GM23338 (cell line): ENCODE measurements around the gene RFC5. TPM values are rescaled to one million over a fixed set of nuclear protein-coding genes. Genes with fewer than 3 reads are reported as not detected.

ENCODE experiments used
- ATAC-seq: fragments of 200-7000 bp; cut with Tn5 transposase; 3 replicates; pipeline ENCODE4 v1.9.1; 2020
- DNase-seq: peaks from one replicate; pipeline ENCODE4 v3.0.0-alpha.2; 2015; ENCODE audit warnings: low spot score
- H2AFZ ChIP-seq: fragments of 200-600 bp; sonication (generic); 2 replicates; pipeline ENCODE4 v1.8.0; 2016; ENCODE audit warnings: antibody characterized with exemption, mild to moderate bottlenecking, moderate library complexity
- H3F3A ChIP-seq: fragments of 200-600 bp; sonication (generic); replicated peaks from 2 replicates; pipeline ENCODE4 v1.8.0; 2017; ENCODE audit warnings: antibody characterized with exemption, mixed run types, low read depth
- H3K27ac ChIP-seq: fragments of 200-600 bp; sonication (generic); 2 replicates; pipeline ENCODE4 v1.6.1; 2016; ENCODE audit warnings: low read depth
- H3K27me3 ChIP-seq: fragments of 200-600 bp; sonication (generic); 2 replicates; pipeline ENCODE4 v1.8.0; 2016; ENCODE audit warnings: mild to moderate bottlenecking, mixed run types, moderate library complexity; ENCODE audit not compliant: insufficient read depth
- H3K36me3 ChIP-seq: fragments of 200-600 bp; sonication (generic); 2 replicates; pipeline ENCODE4 v1.8.0; 2016; ENCODE audit warnings: mild to moderate bottlenecking; ENCODE audit not compliant: insufficient read depth
- H3K4me1 ChIP-seq: fragments of 200-600 bp; sonication (generic); 2 replicates; pipeline ENCODE4 v1.8.0; 2016; ENCODE audit warnings: mild to moderate bottlenecking, moderate library complexity; ENCODE audit not compliant: insufficient read depth
- H3K4me2 ChIP-seq: fragments of 200-600 bp; sonication (generic); 2 replicates; pipeline ENCODE4 v1.7.1; 2017; ENCODE audit warnings: mixed run types
- H3K4me3 ChIP-seq: fragments of 200-600 bp; sonication (generic); 2 replicates; pipeline ENCODE4 v1.6.1; 2016; ENCODE audit warnings: mixed run types
- H3K79me2 ChIP-seq: fragments of 200-600 bp; sonication (generic); replicated peaks from 2 replicates; pipeline ENCODE4 v1.8.0; 2017; ENCODE audit warnings: mild to moderate bottlenecking; ENCODE audit not compliant: insufficient read depth
- H3K9me2 ChIP-seq: fragments of 200-600 bp; sonication (generic); 2 replicates; pipeline ENCODE4 v1.8.0; 2017; ENCODE audit not compliant: insufficient read depth
- H4K20me1 ChIP-seq: fragments of 200-600 bp; sonication (generic); replicated peaks from 2 replicates; pipeline ENCODE4 v1.8.0; 2017; ENCODE audit warnings: mild to moderate bottlenecking; ENCODE audit not compliant: insufficient read depth
- H3K27ac Mint-ChIP-seq: 2 replicates; pipeline ENCODE4 v1.8.0; 2020; ENCODE audit warnings: inconsistent platforms, mild to moderate bottlenecking, moderate library complexity, mixed read lengths
- H3K27me3 Mint-ChIP-seq: 3 replicates; pipeline ENCODE4 v1.8.0; 2022; ENCODE audit warnings: low read depth, mild to moderate bottlenecking, moderate library complexity, mixed read lengths, inconsistent platforms; ENCODE audit not compliant: insufficient read depth, poor library complexity
- H3K36me3 Mint-ChIP-seq: 3 replicates; pipeline ENCODE4 v1.8.0; 2021; ENCODE audit warnings: low read depth, mild to moderate bottlenecking, inconsistent platforms, moderate library complexity, mixed read lengths
- H3K4me1 Mint-ChIP-seq: 3 replicates; pipeline ENCODE4 v1.8.0; 2020; ENCODE audit warnings: mild to moderate bottlenecking, inconsistent platforms, mixed read lengths
- H3K4me3 Mint-ChIP-seq: 3 replicates; pipeline ENCODE4 v1.8.0; 2021; ENCODE audit warnings: moderate library complexity, mild to moderate bottlenecking, inconsistent platforms, mixed read lengths
- H3K9me3 Mint-ChIP-seq: 3 replicates; pipeline ENCODE4 v1.8.0; 2020; ENCODE audit warnings: moderate library complexity, mild to moderate bottlenecking, inconsistent platforms, mixed read lengths
- CREB1 ChIP-seq: fragments of 250-450 bp; sonication (Bioruptor Pico); IDR thresholded peaks from 2 replicates; pipeline ENCODE4 v1.5.0; 2020; ENCODE audit warnings: low read depth, mild to moderate bottlenecking, moderate library complexity
- EZH2 ChIP-seq: fragments of 200-600 bp; sonication (generic); IDR thresholded peaks from one replicate; pipeline ENCODE4 v1.8.0; 2017; ENCODE audit warnings: antibody characterized with exemption, mild to moderate bottlenecking, low read depth; ENCODE audit not compliant: unreplicated experiment
- EZH2phosphoT487 ChIP-seq: fragments of 200-600 bp; sonication (generic); IDR thresholded peaks from one replicate; pipeline ENCODE4 v1.8.1; 2018; ENCODE audit warnings: antibody characterized with exemption; ENCODE audit not compliant: unreplicated experiment
- NANOG ChIP-seq: IDR thresholded peaks from 2 replicates; pipeline ENCODE4 v1.6.1; 2016; ENCODE audit warnings: antibody characterized with exemption, borderline replicate concordance
- POLR2AphosphoS5 ChIP-seq: IDR thresholded peaks from 2 replicates; pipeline ENCODE4 v1.6.1; 2016; ENCODE audit warnings: antibody characterized with exemption, low read depth
- STAT1 ChIP-seq: IDR thresholded peaks from one replicate; pipeline ENCODE4 v1.6.1; 2016; ENCODE audit warnings: antibody characterized with exemption; ENCODE audit not compliant: unreplicated experiment
- ZNF114 ChIP-seq: fragments of 250-450 bp; sonication (Bioruptor Pico); IDR thresholded peaks from 2 replicates; pipeline ENCODE4 v1.5.0; 2020; ENCODE audit warnings: mild to moderate bottlenecking, moderate library complexity
- ZNF331 ChIP-seq: fragments of 250-450 bp; sonication (Bioruptor Pico); IDR thresholded peaks from 2 replicates; pipeline ENCODE4 v1.5.0; 2020; ENCODE audit warnings: low read depth, mild to moderate bottlenecking, moderate library complexity
- ZNF462 ChIP-seq: fragments of 250-450 bp; sonication (Bioruptor Pico); IDR thresholded peaks from 2 replicates; pipeline ENCODE4 v1.5.0; 2020; ENCODE audit warnings: mild to moderate bottlenecking, moderate library complexity
- polyA plus RNA-seq: library from polyadenylated mRNA; unstranded; fragments of >200 nt; fragmentation: Nextera tagmentation; extraction: Ambion mirVana; gene quantifications from 2 replicates; pipeline ENCODE4 v1.2.1, GENCODE V29; 2016
- total RNA-seq: library from RNA; depleted of rRNA; stranded (reverse); fragments of >200 nt; shearing (Covaris generic); gene quantifications from 2 replicates; pipeline ENCODE4 v1.2.3, GENCODE V29; 2014
- TF ChIP-seq, protein P1 (sequence below): IDR thresholded peaks from one replicate; pipeline ENCODE4 v1.6.1; 2018; ENCODE audit warnings: antibody characterized with exemption; ENCODE audit not compliant: unreplicated experiment

Gene RFC5
- total and polyA plus RNA-seq, 2 experiments from 2014 or later = 35.0 to 53.2 TPM

- TF ChIP-seq ZNF462 (CRISPR knock-in tag) (no peak), EZH2phosphoT487 (no peak), STAT1 (no peak), CREB1 (no peak), POLR2AphosphoS5 (no peak)
Measured at GRCh38 chr12:118044577-118044976, 28.1 kb downstream of the RFC5 start (continued).

- Mint-ChIP-seq H3K27ac (no peak overlapping the region), H3K27me3 (peaks cover 3% of the 10 kb centered on the region), H3K4me1 (no peaks in the 10 kb centered on the region), H3K4me3 (no peak overlapping the region), H3K36me3 (peaks cover 80% of the 10 kb centered on the region), H3K9me3 (no peaks in the 10 kb centered on the region)
- DNase-seq = no peak
- Histone ChIP-seq H2AFZ (no peak overlapping the region), H3K4me2 (no peak overlapping the region), H3K4me1 (no peaks in the 10 kb centered on the region), H3K27me3 (no peaks in the 10 kb centered on the region), H3K9me2 (no peaks in the 10 kb centered on the region), H3K4me3 (no peak overlapping the region), H3K36me3 (peaks cover 25% of the 10 kb centered on the region), H4K20me1 (peaks cover 10% of the 10 kb centered on the region; the same call in 1 of the 2 replicates), H3F3A (no peaks in the 10 kb centered on the region; the same call in 1 of the 2 replicates), H3K79me2 (peaks cover 40% of the 10 kb centered on the region), H3K27ac (no peak overlapping the region)
- no peak for ATAC-seq
- TF ChIP-seq ZNF114 (no peak), POLR2AphosphoS5 (no peak), NANOG (no peak), EZH2 (no peak), ZNF331 (CRISPR knock-in tag) (no peak)
- TF ChIP-seq, protein P1, sequence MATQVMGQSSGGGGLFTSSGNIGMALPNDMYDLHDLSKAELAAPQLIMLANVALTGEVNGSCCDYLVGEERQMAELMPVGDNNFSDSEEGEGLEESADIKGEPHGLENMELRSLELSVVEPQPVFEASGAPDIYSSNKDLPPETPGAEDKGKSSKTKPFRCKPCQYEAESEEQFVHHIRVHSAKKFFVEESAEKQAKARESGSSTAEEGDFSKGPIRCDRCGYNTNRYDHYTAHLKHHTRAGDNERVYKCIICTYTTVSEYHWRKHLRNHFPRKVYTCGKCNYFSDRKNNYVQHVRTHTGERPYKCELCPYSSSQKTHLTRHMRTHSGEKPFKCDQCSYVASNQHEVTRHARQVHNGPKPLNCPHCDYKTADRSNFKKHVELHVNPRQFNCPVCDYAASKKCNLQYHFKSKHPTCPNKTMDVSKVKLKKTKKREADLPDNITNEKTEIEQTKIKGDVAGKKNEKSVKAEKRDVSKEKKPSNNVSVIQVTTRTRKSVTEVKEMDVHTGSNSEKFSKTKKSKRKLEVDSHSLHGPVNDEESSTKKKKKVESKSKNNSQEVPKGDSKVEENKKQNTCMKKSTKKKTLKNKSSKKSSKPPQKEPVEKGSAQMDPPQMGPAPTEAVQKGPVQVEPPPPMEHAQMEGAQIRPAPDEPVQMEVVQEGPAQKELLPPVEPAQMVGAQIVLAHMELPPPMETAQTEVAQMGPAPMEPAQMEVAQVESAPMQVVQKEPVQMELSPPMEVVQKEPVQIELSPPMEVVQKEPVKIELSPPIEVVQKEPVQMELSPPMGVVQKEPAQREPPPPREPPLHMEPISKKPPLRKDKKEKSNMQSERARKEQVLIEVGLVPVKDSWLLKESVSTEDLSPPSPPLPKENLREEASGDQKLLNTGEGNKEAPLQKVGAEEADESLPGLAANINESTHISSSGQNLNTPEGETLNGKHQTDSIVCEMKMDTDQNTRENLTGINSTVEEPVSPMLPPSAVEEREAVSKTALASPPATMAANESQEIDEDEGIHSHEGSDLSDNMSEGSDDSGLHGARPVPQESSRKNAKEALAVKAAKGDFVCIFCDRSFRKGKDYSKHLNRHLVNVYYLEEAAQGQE = no peak
Measured at GRCh38 chr12:118046430-118046829, 29.9 kb downstream of the RFC5 start.
